Amniotic epithelial cell (primary cell): ENCODE results near the gene KLHL10.
A peak's percentile ranks its signal among the peaks of the same experiment; 100 is the strongest.
"Not testable (repeated sequence)": the region's sequence is repeated elsewhere in the genome, so short reads cannot be mapped to it uniquely, and the experiment has no call there.

Experiments used
- DNase-seq: peaks from one replicate; pipeline ENCODE4 v3.0.0-alpha.2; 2010; ENCODE audit warnings: low read depth

The KLHL10 gene

GRCh38 chr17:41813152-41813680 is 24.4 kb upstream of the KLHL10 start:
- no peak for DNase-seq

- no peak for DNase-seq
Observed at GRCh38 chr17:41813699-41814124, 23.9 kb upstream of the KLHL10 start.

- DNase-seq: peak; percentile 71
Observed at GRCh38 chr17:41814195-41814594, 23.4 kb upstream of the KLHL10 start.

DNA sequence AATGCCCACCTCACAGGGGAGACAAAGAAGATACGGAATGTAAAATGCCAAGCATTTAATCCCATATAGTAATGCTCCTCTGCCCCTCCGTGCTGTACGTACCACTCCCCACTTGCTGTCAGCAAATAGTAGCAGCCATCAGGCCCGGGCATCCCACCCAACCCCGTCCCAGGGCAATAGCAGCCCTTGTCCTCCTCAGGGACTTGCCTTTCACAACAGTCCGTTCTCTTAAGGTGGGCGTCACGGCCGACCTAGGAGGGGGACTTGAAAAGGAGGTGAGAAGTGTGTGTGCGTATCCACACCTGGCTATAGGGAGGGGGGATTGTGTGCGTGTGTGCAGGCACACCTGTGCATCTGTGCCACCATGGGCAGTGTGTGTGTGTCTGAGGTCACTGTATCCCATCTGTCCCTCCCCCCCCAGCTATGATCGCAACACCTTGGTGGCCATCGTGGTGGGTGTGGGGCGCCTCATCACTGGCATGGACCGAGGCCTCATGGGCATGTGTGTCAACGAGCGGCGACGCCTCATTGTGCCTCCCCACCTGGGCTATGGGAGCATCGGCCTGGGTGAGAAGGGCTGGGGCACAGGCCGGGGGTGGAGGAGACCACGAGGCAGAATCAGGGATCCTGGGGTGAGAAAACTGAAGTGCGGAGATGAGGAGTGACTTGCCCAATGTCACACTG is 20.8 kb upstream of the KLHL10 start:
- no peak for DNase-seq

DNA sequence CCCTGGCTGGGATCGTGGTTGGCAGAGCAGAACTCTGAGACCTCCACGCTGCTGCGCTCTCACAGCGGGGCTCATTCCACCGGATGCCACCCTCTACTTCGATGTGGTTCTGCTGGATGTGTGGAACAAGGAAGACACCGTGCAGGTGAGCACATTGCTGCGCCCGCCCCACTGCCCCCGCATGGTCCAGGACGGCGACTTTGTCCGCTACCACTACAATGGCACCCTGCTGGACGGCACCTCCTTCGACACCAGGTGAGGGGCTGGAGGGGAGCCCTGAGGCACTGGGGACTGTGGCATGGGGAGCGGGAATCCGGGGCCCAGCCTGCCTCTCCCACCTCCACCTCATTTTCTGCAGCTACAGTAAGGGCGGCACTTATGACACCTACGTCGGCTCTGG is 19.6 kb upstream of the KLHL10 start:
- no peak for DNase-seq

GRCh38 chr17:41821776-41822175 is 15.8 kb upstream of the KLHL10 start:
- no peak for DNase-seq

DNA sequence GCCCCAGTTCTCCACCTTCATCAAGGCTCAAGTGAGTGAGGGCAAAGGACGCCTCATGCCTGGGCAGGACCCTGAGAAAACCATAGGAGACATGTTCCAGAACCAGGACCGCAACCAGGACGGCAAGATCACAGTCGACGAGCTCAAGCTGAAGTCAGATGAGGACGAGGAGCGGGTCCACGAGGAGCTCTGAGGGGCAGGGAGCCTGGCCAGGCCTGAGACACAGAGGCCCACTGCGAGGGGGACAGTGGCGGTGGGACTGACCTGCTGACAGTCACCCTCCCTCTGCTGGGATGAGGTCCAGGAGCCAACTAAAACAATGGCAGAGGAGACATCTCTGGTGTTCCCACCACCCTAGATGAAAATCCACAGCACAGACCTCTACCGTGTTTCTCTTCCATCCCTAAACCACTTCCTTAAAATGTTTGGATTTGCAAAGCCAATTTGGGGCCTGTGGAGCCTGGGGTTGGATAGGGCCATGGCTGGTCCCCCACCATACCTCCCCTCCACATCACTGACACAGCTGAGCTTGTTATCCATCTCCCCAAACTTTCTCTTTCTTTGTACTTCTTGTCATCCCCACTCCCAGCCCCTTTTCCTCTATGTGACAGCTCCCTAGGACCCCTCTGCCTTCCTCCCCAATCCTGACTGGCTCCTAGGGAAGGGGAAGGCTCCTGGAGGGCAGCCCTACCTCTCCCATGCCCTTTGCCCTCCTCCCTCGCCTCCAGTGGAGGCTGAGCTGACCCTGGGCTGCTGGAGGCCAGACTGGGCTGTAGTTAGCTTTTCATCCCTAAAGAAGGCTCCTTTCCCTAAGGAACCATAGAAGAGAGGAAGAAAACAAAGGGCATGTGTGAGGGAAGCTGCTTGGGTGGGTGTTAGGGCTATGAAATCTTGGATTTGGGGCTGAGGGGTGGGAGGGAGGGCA is 15.1 kb upstream of the KLHL10 start:
- no peak for DNase-seq

GRCh38 chr17:41823141-41823524 is 14.5 kb upstream of the KLHL10 start:
- DNase-seq: no peak

- DNase-seq: no peak
Observed at GRCh38 chr17:41823580-41823979, 14.0 kb upstream of the KLHL10 start.

- DNase-seq: no peak
Observed at GRCh38 chr17:41824086-41824485, 13.5 kb upstream of the KLHL10 start.

- DNase-seq: no peak
Observed at GRCh38 chr17:41825175-41825845, 12.3 kb upstream of the KLHL10 start.

DNA sequence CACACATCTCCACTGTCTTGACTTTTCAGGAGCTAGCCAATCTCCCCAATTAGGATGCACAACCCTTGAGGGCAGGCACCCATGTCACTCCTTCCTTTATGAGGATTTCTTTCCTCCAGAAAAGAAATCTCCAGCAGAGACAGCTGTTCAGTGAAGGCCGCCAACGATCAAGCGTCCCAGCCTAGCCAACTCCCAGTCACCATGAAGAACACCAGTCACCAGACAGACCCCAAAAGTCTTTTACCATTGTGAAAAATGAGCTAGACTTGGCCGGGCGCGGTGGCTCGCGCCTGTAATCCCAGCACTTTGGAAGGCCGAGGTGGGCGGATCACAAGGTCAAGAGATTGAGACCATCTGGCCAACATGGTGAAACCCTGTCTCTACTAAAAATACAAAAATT is 7.7 kb upstream of the KLHL10 start:
- DNase-seq: not testable (repeated sequence)

DNA sequence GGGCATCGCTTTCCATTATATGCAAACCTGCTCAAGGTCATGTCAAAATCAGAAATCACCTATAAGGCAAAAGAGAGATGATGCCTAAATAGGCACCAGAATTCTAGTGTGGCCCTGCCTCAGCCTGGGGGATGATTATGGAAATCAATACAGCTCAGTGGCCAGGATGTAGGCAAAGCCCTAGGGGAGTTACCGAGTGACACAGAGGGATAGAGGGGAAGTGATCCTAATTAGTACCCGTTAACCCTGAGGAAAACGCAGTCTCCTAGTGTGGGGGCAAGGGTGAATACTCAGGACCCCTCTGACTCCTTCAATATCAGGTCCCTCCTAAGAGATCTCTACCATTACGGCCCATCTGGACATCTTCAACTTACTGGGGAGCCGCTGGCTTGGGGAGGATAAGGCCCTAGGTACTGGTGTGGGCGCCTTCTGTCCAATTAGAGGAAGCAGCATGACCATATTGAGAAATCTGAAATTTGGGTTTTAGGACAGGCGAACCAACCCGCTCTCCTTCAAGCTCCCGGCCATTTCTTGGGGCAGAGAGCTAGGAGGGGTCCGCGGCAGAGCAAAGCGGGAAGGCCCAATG is 2.3 kb upstream of the KLHL10 start:
- no peak for DNase-seq

DNA sequence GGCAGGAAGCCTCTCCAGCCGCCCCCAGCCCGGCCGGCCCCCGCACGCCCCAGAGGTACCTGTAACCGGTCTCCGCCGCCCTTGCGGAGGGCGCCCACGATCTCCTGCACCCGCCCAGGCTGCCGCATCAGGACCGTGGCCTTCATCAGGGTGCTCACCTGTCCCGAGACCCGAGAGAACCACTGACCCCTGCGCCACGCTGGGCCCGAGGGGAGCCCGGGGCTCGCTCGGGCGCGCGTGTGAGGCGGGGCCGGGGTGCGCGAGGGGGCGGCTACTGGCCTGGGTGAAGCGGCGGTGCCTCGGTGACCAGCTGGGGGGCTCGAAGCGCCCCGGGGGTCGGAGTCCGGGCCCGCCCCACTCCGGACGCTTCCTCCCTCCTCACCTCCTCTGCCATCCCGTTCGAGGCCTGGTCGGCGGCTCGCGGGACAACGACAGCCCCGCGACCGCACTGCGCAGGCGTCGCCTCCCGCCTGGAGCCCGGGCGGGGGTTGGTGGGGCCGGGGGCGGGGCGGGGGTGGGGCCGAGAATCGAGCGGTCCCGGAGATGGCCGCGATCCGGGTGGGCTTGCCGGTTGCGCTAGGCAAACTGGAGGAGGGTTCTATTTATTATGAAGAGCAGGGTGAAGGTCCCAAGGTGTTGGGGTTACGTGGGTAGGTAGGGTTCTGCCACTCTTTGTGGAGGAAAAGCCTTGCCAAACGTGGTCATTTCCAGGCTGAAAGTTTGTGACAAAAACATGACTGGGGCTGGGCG is 1.6 kb upstream of the KLHL10 start, which contains the start of gene NT5C3B:
Gene NT5C3B (minus strand): TSS at position 433 of the 750 bp plus-strand sequence. CDS start 39 bp downstream, at position 394.
- no peak for DNase-seq

DNA sequence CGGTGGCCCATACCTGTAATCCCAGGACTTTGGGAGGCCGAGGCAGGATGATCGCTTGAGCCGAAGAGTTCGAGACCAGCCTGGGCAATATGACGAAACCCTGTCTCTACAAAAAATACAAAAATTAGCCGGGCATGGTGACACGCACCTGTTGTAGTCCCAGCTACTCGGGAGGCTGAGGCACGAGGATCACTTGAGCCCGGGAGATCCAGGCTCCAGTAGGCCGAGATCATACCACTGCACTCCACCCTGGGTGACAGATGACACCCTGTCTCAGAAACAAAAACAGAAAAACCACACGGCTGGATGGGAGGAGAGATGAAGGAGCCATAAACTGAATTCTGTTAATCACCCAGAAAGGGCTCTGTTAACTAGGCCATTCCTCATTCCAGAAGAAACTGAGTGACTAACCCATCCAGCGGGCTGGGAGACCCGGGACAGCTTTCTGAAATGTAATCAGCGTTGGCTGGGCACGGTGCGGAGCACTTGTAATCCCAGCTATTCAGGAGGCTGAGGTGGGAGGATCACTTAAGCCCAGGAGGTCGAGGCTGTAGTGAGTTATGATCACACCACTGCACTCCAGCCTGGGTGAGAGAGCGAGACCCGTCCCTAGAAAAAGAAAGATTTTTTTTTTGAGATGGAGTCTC is 952 bp upstream of the KLHL10 start:
- peak; percentile 16 for DNase-seq

- not testable (repeated sequence) for DNase-seq
Observed at GRCh38 chr17:41839448-41839847, 1.8 kb downstream of the KLHL10 start.

- DNase-seq: not testable (repeated sequence)
Observed at GRCh38 chr17:41840781-41841180, 3.2 kb downstream of the KLHL10 start.

GRCh38 chr17:41844971-41845370 is 7.3 kb downstream of the KLHL10 start:
- DNase-seq: no peak

DNA sequence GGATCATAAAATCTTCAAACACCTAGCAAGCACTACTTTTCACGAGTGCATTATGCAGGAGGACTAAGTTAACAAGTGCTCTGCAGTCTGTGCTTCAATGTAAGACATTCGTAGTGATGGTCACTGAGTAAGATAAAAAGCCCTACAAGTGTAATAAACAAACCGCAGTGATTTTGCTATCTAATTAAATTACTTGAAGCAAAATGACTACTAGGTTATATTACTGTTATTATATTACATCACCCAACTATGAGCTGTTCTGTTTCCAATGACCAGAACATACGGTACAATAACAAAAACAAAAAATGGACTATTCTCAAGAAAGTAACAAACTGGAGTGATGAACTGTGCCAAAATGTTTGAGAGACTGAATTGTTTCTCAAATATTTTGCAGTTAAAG is 11.2 kb downstream of the KLHL10 start:
- DNase-seq: peak; percentile 31

- DNase-seq: no peak
Observed at GRCh38 chr17:41849251-41849990, 11.8 kb downstream of the KLHL10 start.
